RWPE1 (cell line): ENCODE data around the gene BTN3A1.
"Not testable (repeated sequence)": the region's sequence is repeated elsewhere in the genome, so short reads cannot be mapped to it uniquely, and the experiment has no call there.

Source experiments
- CTCF ChIA-PET: fragments of 350-600 bp; sonication (Branson Sonifier 250); formaldehyde crosslinking; extraction: SDS; loops from one replicate; lab custom pipeline; 2021; lab: Yijun Ruan, JAX
- POLR2A ChIA-PET: fragments of 400-600 bp; formaldehyde crosslinking; extraction: SDS; loops from one replicate; lab custom pipeline; 2020; ENCODE audit warnings: antibody characterized with exemption; ENCODE audit not compliant: low non-redundant PET; lab: Yijun Ruan, JAX
- DNase-seq: peaks from one replicate; pipeline ENCODE4 v3.0.0; 2012; ENCODE audit warnings: low spot score
- H3K27ac ChIP-seq: fragments of 450-650 bp; 2 replicates; pipeline ENCODE4 v1.5.1; 2017
- CTCF ChIP-seq: fragments of 450-650 bp; conservative IDR thresholded peaks from 2 replicates; pipeline ENCODE4 v1.5.1; 2017; ENCODE audit warnings: low read depth, mild to moderate bottlenecking

BTN3A1 gene

GRCh38 chr6:26401987-26402658, at the start of gene BTN3A1:
BTN3A1 (plus strand) TSS chr6:26402275; CDS start chr6:26405564, 3,289 bp downstream.
- peak within 1 kb of the TSS; percentile 73 for H3K27ac ChIP-seq

GRCh38 chr6:26352315-26352714, 49.8 kb upstream of the BTN3A1 start:
- no peak for TF ChIP-seq CTCF
- ChIA-PET CTCF (no interaction called here), POLR2A (no interaction called here)
- no peak for DNase-seq
- no peak overlapping the region for H3K27ac ChIP-seq

More at GRCh38 chr6:26401987-26402658, at the start of gene BTN3A1:
- DNase-seq = peak; percentile 69
- POLR2A ChIA-PET = no interaction called here
- CTCF ChIA-PET = no interaction called here
- no peak for TF ChIP-seq CTCF

GRCh38 chr6:26354162-26354561, 47.9 kb upstream of the BTN3A1 start:
- ChIA-PET CTCF (interaction anchor here (0.8 kb wide), 1 partner anchor 13 kb away, joined by 3 read pairs; no protein-coding TSS in a partner anchor), POLR2A (no interaction called here)
- DNase-seq = no peak
- no peak overlapping the region for H3K27ac ChIP-seq
- TF ChIP-seq CTCF = no peak

DNA sequence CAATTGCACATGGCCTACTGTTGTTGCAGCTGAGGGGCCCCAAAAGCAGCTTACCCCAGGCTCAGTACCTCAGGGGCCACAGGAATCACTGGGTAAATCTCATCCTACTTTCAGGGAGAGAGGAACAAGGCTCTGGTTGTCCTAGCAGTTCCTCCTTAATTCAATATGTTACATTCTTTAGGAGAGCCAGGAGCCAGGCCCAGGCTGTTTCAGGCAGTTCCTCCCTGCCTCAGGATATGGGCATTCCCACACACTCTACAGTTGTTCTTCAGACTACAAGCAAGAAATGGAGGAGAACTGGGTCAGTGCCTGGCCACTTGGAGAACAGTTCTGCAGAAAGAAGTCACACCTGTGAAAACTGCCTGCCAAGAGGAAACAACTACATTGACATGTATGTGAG, 46.7 kb upstream of the BTN3A1 start:
- no peak overlapping the region for H3K27ac ChIP-seq
- CTCF ChIA-PET = no interaction called here
- no peak for DNase-seq
- TF ChIP-seq CTCF = no peak
- POLR2A ChIA-PET = no interaction called here

- CTCF ChIA-PET, H3K27ac ChIP-seq, DNase-seq, POLR2A ChIA-PET: not testable (repeated sequence)
Measured at GRCh38 chr6:26357543-26357942, 44.5 kb upstream of the BTN3A1 start.

- no peak overlapping the region for H3K27ac ChIP-seq
- ChIA-PET POLR2A (no interaction called here), CTCF (no interaction called here)
- TF ChIP-seq CTCF = no peak
- no peak for DNase-seq
Measured at GRCh38 chr6:26358511-26358981, 43.5 kb upstream of the BTN3A1 start.

DNA sequence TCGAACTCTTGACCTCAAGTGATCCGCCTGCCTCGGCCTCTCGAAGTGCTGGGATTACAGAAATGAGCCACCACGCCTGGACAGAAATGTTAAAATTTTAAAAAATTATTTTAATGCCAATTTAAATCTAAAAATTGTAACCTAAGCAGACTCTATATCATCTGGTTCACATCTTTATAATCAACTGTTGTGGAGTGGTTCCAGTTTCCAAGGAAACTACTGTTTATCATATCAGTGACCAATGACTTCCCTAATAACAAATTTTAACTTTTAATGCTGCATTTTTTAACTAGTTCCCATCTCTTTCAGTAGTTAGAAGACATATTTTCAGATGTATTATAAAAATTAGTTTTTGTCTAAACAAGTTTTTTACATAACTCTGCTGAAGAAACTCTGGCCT, 42.3 kb upstream of the BTN3A1 start:
- DNase-seq = no peak
- no peak overlapping the region for H3K27ac ChIP-seq
- POLR2A ChIA-PET = no interaction called here
- TF ChIP-seq CTCF = no peak
- CTCF ChIA-PET = interaction anchor here (0.6 kb wide), 1 partner anchor 18 kb away, joined by 3 read pairs; no protein-coding TSS in a partner anchor
